ENCODE data around the gene PTH1R. TPM values are rescaled to one million over a fixed set of nuclear protein-coding genes. Genes with fewer than 3 reads are reported as not detected.

Gene PTH1R
- total RNA-seq, 1 experiment from 2014 or later = 0.32 TPM

GRCh38 chr3:46930945-46931403 lies 53.5 kb downstream of the PTH1R start:
- no TSS peak for BruUV-seq (replicated peaks)
- CTCF ChIA-PET = interaction anchor here (0.8 to 1.0 kb wide), 2 partner anchors 9 to 21 kb away, joined by 3 read pairs; no protein-coding TSS in a partner anchor
- RAD21 ChIA-PET (ENCODE audit: low non-redundant PET in 1 of 2, low total read pairs in 2 of 2, uncharacterized antibody in 2 of 2, unreplicated experiment in 2 of 2) = no interaction called here
- H4K20me1 ChIP-seq (ENCODE audit: insufficient read depth) = peaks cover 5% of the 10 kb centered on the region; the same call in 1 of the 2 replicates
- H3K36me3 ChIP-seq (ENCODE audit: control insufficient read depth in 1 of 2, insufficient read depth in 2 of 2, low read length in 2 of 2) = peaks cover 0 to 9% of the 10 kb centered on the region in 2 experiments; a peak in 2 of 4 replicates
- no peaks in the 10 kb centered on the region for H3K9me3 ChIP-seq (ENCODE audit: control insufficient read depth in 1 of 2, insufficient read depth in 1 of 2, low read depth in 1 of 2, low read length in 2 of 2)
- no peak overlapping the region for H3K4me3 ChIP-seq (replicated peaks in 1 of 2; ENCODE audit: low read depth in 1 of 2, low read length in 2 of 2)
- H2AFZ ChIP-seq (ENCODE audit: low read depth, low read length, poor library complexity, severe bottlenecking) = no peak overlapping the region
- H3K27me3 ChIP-seq (ENCODE audit: insufficient read depth, low read length) = no peaks in the 10 kb centered on the region
- ATAC-seq = no peak
- TF ChIP-seq ZFX (IDR thresholded peaks at IDR 0.05) (no peak), ZNF274 (IDR thresholded peaks at IDR 0.05; ENCODE audit: low read depth, low read length) (no peak), SP1 (IDR thresholded peaks at IDR 0.05; ENCODE audit: low read depth) (no peak), RAD21 (IDR thresholded peaks at IDR 0.05; ENCODE audit: low read depth) (no peak), FOSL1 (IDR thresholded peaks at IDR 0.05; ENCODE audit: low read depth) (no peak), CBX3 (IDR thresholded peaks at IDR 0.05; ENCODE audit: low read depth) (no peak)
- TF ChIP-seq, protein P1, sequence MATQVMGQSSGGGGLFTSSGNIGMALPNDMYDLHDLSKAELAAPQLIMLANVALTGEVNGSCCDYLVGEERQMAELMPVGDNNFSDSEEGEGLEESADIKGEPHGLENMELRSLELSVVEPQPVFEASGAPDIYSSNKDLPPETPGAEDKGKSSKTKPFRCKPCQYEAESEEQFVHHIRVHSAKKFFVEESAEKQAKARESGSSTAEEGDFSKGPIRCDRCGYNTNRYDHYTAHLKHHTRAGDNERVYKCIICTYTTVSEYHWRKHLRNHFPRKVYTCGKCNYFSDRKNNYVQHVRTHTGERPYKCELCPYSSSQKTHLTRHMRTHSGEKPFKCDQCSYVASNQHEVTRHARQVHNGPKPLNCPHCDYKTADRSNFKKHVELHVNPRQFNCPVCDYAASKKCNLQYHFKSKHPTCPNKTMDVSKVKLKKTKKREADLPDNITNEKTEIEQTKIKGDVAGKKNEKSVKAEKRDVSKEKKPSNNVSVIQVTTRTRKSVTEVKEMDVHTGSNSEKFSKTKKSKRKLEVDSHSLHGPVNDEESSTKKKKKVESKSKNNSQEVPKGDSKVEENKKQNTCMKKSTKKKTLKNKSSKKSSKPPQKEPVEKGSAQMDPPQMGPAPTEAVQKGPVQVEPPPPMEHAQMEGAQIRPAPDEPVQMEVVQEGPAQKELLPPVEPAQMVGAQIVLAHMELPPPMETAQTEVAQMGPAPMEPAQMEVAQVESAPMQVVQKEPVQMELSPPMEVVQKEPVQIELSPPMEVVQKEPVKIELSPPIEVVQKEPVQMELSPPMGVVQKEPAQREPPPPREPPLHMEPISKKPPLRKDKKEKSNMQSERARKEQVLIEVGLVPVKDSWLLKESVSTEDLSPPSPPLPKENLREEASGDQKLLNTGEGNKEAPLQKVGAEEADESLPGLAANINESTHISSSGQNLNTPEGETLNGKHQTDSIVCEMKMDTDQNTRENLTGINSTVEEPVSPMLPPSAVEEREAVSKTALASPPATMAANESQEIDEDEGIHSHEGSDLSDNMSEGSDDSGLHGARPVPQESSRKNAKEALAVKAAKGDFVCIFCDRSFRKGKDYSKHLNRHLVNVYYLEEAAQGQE (IDR thresholded peaks at IDR 0.05; ENCODE audit: low read depth) = no peak
- POLR2A ChIA-PET = interaction anchor here (0.6 kb wide), 1 partner anchor 46 kb away, joined by 5 read pairs; no protein-coding TSS in a partner anchor
- intact Hi-C loops (cut with micrococcal nuclease) = no loop called here
- H3K9me2 ChIP-seq (ENCODE audit: insufficient read depth) = no peaks in the 10 kb centered on the region
- no peak overlapping the region for H3K9ac ChIP-seq (ENCODE audit: low read length)
- H3K27ac ChIP-seq (ENCODE audit: low read depth, low read length) = peak overlapping the region; percentile 21; the same call in 1 of the 2 replicates
- H3K79me2 ChIP-seq (ENCODE audit: insufficient read depth, low read length) = peaks cover 98% of the 10 kb centered on the region
- peaks cover 47 to 59% of the 10 kb centered on the region in 2 experiments for H3K4me1 ChIP-seq (ENCODE audit: control insufficient read depth in 1 of 2, insufficient read depth in 2 of 2, low read length in 2 of 2)
- no peak overlapping the region for H3K4me2 ChIP-seq (ENCODE audit: low read length)
- no peak for DNase-seq (ENCODE audit: low read depth, low spot score)

All from HCT116 (cell line).